Activated CD8-positive, alpha-beta memory T cell treated with anti-CD3 and anti-CD28 coated beads for 48 hours (primary cell): Measurements from ENCODE around the gene MROH2A.

Experiments
- DNase-seq, 3 experiments: peaks; one replicate each; pipeline ENCODE4 v3.0.0-alpha.2; 2020; ENCODE audit warnings: low read depth in 2 of 3, low spot score in 2 of 3

The MROH2A gene

DNA sequence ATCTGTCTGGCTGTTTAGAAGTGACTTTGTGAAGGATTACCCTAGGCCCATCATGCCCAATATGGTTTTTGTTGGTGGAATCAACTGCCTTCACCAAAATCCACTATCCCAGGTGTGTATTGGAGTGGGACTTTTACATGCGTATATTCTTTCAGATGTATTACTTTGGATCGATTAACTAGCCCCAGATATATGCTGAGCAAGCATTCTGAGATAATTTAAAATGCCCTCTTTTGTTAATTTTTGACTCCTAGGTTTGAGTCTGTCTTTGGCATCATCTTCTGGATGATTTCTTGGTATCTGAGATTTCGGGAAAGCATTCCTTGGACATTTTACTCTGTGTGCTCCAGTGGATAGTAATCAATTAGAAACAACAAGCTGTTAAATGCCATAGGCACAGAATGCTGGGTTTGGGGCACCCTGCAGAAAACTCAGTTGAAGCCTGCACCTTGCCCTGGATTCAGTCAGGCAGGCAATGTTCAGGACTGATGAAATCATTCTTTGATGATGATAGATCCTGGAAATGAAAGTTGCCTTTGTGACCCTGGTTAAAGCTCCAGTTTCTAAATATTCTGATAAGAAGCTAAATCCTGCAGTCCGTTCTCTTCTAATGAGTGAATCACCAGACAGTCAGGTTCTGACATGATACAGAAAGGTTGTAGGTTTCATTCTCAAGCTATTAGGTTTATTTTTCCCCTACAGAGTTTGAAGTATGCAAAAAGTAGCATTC lies 16.9 kb upstream of the MROH2A start:
- no peak for DNase-seq

DNA sequence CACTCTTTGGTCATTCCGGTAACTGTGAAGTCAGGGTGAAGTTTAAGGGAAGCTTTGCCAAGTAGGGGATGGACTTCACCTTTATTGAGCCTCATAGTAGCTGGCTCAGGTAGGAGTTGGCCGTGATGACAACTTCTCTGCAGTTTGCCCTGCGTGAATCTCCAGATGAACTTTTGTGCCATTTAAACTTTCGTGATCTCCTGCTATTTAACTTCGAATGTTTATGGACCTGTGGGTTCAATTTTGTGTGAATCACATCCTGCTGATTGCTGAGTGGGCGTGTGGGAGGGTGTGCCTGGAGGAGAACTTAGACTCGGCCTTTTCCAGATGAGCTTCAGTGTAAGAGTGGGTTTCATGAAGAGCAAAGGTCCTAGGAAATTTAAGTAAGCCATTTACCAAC lies 13.9 kb upstream of the MROH2A start:
- DNase-seq, result no peak

DNA sequence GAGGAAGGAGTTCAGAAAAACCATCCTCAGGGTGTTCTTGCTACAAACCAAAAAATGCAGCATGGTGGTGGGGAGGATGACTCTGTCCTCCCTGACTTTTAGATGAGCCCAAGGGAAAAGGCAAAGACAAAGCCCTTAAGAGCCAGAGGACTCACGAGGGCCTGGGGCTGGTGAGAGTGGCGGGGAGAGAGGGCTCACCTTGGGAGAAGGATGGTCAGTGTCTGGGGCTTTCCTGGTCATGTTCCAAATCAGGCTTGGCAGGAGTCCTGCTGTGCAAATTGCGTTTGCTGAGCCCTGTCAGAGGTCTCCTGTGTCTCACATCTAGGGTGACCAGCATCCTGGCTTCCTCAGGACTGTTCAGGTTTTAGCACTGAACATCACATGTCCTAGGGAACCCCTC lies 13.4 kb upstream of the MROH2A start:
- no peak for DNase-seq

DNA sequence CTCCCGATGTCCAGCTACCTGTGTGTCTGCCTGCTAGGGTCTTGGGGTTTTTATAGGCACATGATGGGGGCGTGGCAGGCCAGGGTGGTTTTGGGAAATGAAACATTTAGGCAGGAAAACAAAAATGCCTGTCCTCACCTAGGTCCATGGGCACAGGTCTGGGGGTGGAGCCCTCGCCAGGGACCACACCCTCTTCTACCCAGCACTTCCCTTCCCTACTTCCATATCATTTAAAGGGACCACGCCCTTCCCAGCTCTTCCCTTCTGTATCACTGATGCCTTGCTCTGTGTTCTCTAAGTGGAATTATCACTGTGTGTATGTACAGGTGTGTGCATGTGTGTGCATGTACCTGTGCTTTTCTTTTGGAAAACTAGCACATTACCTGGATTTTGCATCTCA lies 11.7 kb upstream of the MROH2A start:
- no peak for DNase-seq

DNA sequence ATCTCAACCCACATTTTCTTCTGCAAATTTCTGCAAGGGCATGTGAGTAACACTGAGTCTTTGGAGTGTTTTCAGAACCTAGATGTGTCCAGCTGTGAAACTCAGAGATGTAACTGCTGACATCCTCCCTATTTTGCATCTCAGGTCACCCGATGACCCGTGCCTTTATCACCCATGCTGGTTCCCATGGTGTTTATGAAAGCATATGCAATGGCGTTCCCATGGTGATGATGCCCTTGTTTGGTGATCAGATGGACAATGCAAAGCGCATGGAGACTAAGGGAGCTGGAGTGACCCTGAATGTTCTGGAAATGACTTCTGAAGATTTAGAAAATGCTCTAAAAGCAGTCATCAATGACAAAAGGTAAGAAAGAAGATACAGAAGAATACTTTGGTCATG lies 10.1 kb upstream of the MROH2A start:
- DNase-seq, result no peak

DNA sequence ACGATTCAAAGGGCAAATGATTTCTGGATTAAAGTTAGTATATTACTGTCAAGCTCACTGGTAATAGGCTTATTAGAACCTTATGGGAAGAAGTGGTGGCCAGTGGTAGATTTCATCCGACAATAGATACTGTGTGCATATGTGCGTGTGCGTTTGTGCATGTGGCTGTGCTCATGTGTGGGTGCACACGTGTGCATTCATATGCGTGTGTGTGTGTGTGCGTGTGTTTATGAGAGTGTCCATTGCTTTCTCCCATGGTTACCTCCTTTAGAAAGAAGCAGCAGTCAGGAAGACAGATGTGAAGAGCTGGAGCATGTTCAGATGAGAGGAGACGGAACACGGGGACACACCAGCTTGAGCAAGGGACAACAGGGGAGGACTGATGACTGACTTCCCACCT lies 8.9 kb upstream of the MROH2A start:
- no peak for DNase-seq

DNA sequence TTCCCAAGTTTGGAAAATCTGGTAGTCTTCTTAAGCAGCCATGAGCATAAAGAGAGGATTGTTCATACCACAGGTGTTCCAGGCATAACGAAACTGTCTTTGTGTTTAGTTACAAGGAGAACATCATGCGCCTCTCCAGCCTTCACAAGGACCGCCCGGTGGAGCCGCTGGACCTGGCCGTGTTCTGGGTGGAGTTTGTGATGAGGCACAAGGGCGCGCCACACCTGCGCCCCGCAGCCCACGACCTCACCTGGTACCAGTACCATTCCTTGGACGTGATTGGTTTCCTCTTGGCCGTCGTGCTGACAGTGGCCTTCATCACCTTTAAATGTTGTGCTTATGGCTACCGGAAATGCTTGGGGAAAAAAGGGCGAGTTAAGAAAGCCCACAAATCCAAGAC lies 6.0 kb upstream of the MROH2A start:
- no peak for DNase-seq

DNA sequence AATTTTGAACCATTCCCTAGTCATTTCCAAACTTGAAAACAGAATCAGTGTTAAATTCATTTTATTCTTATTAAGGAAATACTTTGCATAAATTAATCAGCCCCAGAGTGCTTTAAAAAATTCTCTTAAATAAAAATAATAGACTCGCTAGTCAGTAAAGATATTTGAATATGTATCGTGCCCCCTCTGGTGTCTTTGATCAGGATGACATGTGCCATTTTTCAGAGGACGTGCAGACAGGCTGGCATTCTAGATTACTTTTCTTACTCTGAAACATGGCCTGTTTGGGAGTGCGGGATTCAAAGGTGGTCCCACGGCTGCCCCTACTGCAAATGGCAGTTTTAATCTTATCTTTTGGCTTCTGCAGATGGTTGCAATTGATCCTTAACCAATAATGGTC lies 5.5 kb upstream of the MROH2A start:
- no peak for DNase-seq

DNA sequence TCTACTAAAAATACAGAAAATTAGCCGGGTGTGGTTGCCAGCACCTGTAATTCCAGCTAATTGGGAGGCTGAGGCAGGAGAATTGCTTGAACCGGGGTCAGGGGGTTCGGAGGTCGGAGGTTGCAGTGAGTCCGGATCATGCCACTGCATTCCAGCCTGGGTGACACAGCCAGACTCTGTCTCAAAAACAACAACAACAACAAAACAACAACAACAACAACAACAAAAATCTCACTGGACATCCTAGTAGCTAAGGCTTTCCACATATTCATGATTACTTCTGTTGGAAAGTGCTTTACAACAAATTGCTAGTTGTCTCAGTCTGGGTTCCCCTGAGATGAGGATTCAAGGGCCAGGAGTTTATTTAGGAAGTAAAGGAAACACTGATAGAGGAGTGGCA lies 4.3 kb upstream of the MROH2A start:
- DNase-seq, result no peak

DNA sequence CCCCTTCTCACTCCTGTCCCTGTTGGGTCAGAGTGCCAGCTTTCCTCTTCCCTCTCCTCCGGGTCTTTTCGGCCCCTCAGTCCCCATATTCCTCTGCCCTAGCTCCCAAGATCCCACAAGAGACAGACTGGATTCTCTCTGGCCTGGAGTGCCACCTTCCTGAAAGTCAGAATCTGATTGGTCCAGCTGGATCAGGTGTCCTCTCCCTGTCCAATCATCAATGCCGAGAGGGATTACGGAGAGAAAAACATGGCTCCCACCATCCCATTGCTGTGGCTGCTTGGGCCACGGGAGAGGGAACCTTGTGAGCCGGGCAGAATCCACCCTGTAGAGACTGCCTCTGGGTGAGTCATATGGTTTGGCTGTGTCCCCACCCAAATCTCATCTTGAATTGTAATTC lies 2.7 kb upstream of the MROH2A start:
- no peak for DNase-seq

DNA sequence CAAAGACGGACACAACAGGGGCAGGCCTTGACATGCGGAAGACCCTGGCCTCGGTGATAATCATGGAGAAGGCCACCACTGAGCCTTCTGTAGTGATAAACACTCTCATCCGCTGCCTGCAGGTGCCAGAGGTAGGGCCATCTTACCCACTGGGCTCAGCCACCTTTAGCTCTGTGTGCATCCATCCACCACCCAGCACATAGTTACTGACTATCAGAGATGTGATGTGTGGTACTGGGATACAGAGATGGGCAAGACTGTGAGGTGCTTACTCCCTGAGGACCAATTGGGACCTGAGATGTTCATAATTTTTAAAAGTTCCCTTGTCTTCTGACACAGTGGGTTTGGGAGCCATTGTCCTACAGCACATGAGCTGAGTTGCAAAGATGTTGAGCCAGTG lies 1.6 kb downstream of the MROH2A start:
- no peak for DNase-seq

DNA sequence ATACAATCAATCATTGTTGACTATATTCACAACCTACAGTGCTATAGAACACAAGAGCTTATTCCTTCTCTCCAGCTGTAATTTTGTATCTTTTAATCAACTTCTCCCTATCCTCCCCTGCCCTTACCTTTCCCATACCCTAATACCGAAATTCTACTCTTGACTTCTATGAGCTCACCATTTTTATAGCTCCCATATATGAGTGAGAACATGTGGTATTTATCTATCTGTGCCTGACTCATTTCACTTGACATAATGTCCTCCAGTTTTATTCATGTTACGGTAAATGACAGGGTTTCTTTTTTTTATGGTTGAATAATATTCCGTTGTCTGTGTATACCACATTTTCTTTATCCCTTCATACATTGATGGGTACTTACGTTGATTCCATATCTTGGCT lies 2.6 kb downstream of the MROH2A start:
- no peak for DNase-seq

DNA sequence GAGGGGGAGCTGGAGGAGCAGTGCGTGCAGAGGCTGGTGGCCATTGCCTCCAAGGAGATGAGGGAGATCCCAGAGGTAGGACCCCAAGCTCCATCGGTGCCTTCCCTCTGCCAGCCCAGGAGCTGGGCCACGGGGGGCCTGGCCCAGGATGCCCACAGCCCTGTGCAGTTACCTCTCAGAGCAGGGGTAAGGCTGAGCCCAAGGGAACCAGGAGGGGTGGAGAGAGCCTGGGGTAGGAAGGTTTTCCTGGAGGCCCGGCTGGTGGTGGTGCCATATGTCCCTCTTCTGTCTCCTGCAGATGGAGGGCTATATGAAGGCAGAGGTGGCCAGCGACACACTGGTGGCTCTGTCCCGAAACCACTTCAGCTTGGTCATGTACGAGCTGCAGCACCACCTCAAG lies 11.4 kb downstream of the MROH2A start:
- no peak for DNase-seq

DNA sequence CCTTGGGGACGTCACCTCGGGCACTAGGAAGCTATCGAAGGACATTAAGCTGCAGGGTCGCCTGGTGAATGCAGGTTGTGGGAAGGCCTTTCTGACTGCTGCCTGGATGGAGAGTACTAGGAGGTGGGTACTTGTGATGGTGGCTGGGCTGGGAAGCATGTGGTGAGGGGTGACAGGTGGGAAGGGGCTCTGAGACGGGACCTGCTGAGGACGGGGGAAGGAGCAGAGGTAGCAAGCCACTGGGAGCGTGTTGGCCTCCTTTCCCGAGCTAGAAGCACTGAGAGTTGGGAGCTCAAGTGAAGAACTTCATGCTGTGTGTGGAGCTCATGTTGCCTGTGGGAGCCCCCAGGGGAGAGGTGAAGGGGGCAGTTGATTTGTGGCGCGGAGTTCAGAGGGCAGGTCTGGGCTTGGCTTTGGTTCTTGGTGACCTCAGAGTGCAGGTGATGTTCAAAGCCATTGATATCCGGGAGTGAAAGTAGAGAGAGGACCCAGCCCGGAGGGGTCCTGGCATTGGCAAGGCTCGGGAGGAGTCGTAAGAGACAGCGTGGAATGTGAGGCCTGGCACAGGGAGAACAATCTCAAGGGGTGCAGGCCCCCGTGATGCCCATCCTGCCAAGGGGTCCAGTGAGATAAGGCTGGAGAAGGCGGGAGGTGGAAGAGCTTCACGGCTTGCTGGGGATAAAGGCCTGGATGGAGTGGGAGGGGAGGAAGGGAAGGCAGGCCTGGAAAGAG lies 13.2 kb downstream of the MROH2A start:
- DNase-seq, result no peak

DNA sequence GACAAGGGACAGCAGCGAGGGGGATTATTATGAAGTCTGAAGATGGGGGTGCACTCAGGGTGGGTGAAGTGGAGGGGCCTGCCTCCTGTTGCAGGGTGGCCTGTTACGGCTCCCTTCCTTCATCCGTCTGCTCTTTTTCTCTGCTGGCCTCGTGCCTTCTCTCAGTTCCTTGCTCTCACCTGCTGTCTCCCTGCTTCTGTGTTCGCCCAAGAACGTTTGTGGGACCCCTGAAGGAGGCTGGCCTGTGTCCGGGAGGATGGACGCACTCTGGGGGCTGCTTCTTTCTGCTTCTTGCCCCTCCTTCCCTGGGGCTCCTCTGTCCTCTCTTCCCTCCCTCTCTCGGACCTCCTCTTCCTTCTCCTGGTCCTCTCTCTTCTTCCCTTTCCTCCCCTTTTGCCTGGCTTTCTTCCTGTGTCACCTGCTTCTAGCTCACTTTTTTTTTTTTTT lies 13.8 kb downstream of the MROH2A start:
- no peak for DNase-seq

DNA sequence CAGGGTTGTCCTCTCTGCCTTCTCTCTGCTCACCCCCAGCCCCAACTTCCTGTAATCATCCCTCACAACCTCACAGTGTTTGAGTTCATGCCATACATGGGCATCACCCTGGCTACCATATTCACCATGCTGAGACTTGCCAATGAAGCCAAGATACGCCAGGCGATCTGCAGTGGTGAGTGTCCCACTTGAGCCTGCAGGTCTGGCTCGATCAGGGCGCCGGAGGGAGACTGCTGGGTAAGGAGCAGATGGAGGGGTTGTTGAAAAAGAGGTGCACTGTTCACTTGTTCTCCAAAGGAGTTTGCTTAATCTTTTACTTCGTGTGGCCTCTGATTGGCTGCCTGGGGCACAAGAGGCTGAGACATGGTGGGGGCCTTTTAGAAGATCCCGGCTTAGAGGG lies 14.6 kb downstream of the MROH2A start:
- DNase-seq, result no peak

DNA sequence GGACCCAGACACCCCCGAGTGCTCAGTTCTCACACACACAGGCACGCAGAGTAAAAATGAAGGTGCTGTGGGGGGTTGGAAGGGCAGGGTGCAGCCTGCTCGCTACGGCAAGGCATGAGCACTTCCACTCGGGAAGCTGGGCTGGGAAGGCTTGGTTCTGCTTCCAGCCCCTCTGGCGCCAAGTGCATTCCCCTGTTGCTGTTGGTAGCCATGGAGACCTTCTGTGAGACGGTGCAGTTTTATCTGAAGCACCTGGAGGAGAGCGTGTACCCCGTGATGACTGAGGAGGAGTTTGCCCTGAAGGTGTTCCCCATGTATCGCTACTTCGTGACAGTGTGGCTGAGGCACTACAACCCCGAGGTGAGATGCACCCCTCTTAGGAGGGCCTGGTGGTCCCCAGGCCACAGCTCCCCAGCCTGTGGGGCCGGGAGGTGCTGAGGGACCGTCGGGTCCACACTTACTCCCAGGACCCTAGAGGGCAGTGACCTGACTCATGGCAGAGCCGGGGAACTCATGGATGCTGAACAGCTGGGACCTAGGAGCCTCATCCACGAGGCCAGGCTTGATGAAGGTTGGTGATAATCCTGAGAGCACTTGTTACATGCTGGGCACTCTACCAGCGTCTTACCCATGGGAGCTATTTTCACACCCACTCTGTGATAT lies 15.5 kb downstream of the MROH2A start:
- DNase-seq, result no peak

DNA sequence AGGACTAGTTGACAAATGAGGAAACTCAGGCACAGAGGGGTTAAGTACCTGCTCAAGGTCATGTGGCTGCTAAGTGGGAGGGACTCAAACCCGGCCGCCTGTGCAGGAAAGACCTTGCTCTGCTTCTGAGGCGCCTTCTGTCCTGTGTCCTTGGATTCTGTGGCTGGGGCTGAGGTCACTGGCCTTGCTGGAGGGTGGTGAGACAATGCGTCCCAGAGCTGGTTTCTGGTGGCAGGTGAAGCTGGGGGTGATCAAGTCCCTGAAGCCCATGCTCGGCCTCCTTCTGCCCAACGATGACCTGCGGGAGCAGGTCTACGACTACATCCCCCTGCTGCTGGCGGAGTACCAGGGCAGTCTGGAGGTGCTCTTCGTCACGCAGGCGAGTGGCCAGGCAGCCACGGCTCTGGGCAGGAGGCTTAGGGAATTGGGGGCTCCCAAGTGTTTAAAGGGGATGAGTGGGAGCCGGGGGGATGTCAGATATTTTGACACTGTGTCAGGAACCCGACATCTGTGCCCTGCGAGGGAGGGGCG lies 16.1 kb downstream of the MROH2A start:
- no peak for DNase-seq

DNA sequence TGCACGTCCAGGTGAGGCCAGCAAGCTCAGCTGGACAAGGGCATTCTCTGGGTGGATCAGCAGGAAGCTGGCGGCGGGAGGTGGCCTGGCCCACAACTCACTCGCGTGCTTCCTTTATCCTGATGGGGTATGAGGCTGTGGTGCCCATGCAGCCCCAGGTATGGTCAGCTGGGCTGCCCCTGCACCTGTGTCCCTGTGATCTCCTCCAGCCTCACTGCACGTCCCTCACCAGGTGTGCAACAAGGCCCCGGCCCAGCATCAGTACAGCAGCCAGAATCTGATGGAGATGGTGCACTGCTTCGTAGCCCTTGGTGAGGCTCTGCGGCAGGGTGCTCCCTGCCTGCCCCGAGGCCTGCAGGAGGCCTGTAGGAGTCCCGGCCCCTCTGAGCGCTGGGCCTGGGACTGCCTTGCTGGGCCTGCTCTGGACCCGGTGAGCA lies 17.6 kb downstream of the MROH2A start:
- DNase-seq, result no peak

DNA sequence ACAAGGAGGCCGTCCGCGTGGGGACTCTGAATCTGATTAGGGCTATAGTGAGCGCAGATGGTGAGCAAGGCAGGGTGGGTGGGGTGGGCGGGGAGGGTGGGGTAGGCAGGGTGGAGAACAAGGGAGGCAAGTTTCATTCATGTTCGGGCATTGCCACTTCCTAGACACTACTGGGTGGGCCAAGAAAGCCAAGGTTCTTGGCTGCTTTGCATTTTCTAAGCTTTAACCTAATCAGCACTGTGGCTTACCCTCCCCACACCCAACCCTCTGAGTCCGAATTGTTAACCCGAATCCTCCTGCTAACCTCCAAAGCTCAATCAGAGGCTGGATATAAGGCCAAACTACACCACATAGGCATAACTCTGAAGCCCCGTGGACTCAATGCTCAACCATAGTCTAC lies 18.1 kb downstream of the MROH2A start:
- DNase-seq, result no peak

DNA sequence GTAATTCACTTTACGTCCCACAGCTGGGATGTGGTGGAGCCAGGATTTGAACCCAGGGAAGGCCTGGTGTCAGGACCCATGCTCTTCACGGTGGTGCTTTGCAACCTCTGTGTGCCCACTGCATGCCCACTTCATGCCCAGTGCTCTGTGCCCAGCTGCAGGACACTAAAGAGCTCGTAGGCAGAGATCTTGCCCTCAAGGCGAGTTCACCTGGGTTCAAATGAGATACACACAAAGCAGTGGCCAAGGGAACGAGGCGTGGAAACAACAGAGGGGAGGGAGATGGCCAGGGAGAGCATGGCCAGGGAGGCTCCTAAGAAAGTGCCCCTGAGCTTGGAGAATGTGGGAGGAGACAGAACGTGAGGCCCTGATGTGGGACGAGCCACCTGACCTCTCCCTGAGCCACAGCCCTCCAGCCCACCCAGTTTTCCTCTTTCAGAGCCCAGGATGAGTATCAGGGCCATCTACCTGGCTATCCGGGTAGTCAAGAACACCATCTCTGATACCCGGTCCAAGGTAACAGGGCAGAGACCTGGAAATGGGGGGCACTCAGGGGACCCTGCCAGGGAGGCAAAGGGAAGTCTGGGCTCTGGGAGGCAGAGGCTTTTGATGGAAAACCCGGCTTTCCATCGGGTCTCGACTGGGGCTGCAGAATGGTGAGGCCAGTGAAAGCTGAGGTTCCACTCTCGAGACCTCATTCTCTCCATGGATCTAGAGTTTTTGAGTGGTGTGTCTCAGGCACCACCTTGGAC lies 20.4 kb downstream of the MROH2A start:
- no peak for DNase-seq
